ENCODE results near the gene MAP3K20.

MAP3K20 gene

DNA sequence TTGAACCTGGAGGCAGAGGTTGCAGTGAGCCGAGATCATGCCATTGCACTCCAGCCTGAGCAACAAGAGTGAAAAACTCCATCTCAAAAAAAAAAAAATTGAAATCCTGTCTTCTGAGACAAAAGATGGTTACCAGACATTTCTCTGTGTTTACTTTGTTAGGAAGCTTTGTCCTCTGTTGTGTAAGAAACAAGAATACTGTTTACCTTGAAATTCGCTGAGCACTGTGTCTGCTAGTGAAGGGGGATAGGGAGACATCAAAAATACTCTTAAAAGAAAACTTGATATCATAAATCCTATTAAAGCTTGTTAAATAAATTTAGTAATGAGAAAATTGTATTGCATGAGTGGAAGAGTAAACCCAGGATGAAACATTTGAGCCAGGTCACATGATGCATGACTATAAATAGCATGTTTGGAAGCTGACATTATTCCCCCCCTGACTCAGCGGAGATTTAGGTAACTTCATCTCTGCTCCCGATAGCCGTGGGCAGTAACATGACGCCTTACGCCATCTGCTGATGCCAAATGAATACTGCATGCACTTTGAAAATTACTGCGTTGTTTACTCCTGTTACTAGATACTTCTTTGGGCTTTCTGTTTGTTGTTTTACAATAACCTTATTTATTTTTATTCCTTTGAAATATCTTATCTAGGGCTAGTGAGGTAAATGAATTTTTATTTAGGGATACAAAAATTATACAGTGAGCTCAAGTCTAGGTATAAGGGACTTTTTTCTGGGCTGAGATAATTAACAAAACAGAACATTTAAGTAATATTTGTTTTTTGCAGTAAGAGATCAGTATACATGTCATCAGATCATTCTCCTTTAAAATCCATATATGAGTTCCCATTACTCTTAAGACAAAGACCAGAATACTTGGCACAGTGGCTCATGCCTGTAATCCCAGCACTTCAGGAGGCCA is 134.9 kb downstream of the MAP3K20 start:
- DNase-seq = peak; percentile 61 to 83

DNA sequence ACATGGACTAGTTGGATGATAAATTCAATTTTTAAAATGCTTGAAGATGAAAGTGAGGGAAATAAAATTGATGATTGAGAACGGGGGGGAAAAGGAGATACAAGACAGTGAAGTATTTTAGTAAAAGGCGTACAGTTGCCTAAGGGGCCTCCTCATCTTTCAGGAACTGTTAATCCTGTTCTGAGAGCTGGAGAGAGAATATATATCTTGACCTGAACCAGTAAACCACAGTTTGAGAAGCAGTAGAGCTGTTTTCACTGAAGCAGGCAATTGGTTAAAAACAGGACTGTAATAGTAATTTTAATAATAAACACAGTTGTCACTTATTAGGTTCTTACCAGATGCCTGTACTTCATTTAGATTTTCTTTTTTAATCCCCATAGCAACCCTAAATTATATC is 137.5 kb downstream of the MAP3K20 start:
- no peak for DNase-seq

GRCh38 chr2:173214213-173214612 is 138.6 kb downstream of the MAP3K20 start:
- DNase-seq = no peak

- DNase-seq = no peak
These were observed 139.7 kb downstream of the MAP3K20 start for GRCh38 chr2:173215316-173215715.

DNA sequence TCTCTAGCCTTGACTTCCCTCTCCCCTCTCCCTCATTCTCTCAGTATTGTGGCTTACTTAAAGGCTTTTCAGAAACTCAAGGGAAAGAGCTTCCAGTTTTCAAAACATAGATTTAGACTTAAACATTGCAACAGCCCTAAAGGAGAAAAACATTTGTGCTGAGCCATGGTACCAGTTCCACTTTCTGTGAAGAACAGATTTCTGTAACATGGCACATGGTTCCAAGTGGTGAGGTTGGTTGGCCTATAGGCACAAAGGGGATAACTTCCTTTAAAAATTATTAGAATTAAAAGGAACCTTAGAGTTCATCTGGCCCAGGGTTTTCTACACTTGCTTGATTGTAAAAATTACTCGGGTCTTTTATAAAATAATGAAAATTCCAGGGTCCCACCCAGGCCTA is 140.4 kb downstream of the MAP3K20 start:
- no peak for DNase-seq

DNA sequence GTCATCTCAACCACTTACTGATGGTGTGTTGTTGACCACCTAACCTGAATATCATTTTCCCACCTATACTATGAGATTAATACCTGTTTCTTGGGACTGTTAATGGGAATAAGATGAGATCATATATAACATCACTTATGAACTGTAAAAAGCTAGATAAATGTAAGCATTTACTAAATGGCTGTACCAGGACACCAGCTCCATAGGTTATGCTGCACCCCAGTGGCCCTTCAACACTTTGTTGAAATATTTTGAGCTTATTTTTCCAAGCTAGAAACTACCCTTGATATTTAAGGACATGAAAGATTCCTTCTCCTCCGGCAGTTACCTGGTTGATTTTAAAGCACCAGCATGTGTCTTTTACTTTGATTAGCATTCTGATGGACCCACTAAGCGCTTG is 141.0 kb downstream of the MAP3K20 start:
- DNase-seq = no peak

- peak; percentile 18 to 57 for DNase-seq
These were observed 141.6 kb downstream of the MAP3K20 start for GRCh38 chr2:173217116-173217840.

GRCh38 chr2:173218326-173219056 is 142.8 kb downstream of the MAP3K20 start:
- no peak for DNase-seq

- DNase-seq = no peak
These were observed 145.6 kb downstream of the MAP3K20 start for GRCh38 chr2:173221132-173221695.

DNA sequence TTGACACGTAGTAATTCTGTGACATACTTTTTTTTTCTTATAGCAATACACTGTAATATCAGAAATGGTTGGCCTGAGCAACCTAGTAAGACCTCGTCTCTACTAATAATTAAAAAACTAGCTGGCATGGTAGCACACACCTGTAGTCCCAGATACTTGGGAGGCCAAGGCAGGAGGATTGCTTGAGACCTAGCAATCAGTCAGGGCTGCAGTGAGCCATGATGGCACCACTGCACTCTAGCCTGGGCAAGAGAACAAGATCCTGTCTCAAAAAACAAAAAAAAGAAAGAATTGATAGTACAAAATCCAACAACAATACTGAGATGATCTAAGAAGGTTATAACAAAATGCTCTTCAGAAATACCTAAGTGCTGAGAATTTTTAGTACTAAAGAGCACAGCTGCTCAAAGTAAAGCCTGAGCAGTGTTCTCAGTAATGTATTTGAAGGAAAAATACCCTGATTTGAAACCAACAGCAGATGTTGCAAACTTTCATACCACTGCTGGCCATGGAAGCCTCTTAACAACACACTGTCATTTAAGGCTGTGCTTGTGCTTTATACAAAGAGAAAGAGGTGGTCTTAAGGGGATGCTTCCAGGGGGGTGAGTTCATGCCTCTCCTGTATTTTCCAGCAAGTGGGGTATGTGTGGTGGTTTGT is 146.4 kb downstream of the MAP3K20 start:
- peak in 1 of 2 experiments; percentile 16 for DNase-seq

GRCh38 chr2:173223871-173224270 is 148.2 kb downstream of the MAP3K20 start:
- DNase-seq = no peak

GRCh38 chr2:173226899-173227698 is 151.5 kb downstream of the MAP3K20 start:
- no peak for DNase-seq

GRCh38 chr2:173229086-173229485 is 153.4 kb downstream of the MAP3K20 start:
- DNase-seq = no peak

- no peak for DNase-seq
These were observed 154.5 kb downstream of the MAP3K20 start for GRCh38 chr2:173230181-173230580.

DNA sequence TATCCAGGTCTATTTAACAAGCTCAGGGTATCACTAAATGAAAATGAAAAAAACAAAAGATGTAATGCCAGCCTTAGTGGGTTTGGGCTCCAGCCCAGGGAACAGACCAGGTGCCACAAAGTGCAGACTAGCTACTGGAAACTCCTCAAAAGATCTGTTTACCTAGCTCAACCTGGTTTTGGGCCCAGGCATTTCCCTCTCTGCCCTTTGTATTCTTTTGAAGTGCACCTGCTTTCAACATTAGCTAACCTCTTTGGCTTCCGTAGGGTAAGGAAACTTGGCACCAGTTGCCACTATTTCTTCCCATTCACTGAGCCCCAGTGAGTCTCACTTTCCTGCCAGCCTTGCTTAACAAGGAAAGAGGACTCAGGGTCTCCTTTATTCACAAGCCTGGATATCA is 155.4 kb downstream of the MAP3K20 start:
- no peak for DNase-seq

GRCh38 chr2:173231465-173231864 is 155.8 kb downstream of the MAP3K20 start:
- DNase-seq = no peak

GRCh38 chr2:173232956-173233744 is 157.5 kb downstream of the MAP3K20 start:
- no peak for DNase-seq

GRCh38 chr2:173235947-173236803 is 160.5 kb downstream of the MAP3K20 start:
- no peak for DNase-seq

GRCh38 chr2:173238385-173238784 is 162.7 kb downstream of the MAP3K20 start:
- no peak for DNase-seq

GRCh38 chr2:173238831-173239230 is 163.2 kb downstream of the MAP3K20 start:
- DNase-seq = no peak
